ENCODE measurements around the gene MYH11.

- TF ChIP-seq POLR2AphosphoS5 (IDR thresholded peaks at IDR 0.05; ENCODE audit: low read depth, low read length): no peak
- no peak for TF ChIP-seq SIN3A (IDR thresholded peaks at IDR 0.05; ENCODE audit: borderline replicate concordance, insufficient read depth, low read length)
- TF ChIP-seq REST (IDR thresholded peaks at IDR 0.05; ENCODE audit: insufficient read depth in 1 of 2, low read depth in 2 of 2, low read length in 2 of 2): no peak
- no peak for TF ChIP-seq TAF1 (IDR thresholded peaks at IDR 0.05; ENCODE audit: borderline replicate concordance, insufficient read depth, low read length)
- no peak for TF ChIP-seq FOXP2 (optimal IDR thresholded peaks at IDR 0.05; ENCODE audit: borderline replicate concordance, extremely low read depth, extremely low read length, insufficient read depth)
Observed at GRCh38 chr16:15827709-15828343, 29.0 kb downstream of the MYH11 start.

Measured in PFSK-1 (cell line).